Islet of Langerhans (tissue), 1 donor: ENCODE data around the gene FCRLA.
"Not testable (repeated sequence)": the region's sequence is repeated elsewhere in the genome, so short reads cannot be mapped to it uniquely, and the experiment has no call there.

ENCODE experiments used
- FAIRE-seq: peaks from one replicate; lab custom pipeline; 2011; peaks lifted over from hg19 to GRCh38; lab: Jason Lieb, UNC

The FCRLA gene

DNA sequence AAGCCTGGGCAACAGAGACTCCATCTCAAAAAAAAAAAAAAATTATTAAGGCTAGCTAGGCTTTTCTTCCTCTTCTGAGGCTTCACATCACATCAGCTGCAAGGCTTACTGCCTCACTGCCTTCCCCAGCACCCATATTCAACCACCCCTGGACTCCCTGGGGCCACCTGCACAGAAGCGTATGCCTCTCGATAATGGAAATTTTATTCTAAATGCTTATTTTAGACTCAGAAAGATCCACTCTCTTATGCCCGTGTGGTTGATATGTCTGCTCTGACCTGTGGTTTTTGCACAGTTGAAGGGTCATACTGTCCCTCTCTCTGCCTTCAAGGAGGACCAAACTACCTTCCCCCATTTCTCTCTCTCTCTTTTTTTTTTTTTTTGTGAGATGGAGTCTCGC, 1.5 kb upstream of the FCRLA start:
- no peak for FAIRE-seq

GRCh38 chr1:161706113-161706481, 932 bp upstream of the FCRLA start:
- no peak for FAIRE-seq

DNA sequence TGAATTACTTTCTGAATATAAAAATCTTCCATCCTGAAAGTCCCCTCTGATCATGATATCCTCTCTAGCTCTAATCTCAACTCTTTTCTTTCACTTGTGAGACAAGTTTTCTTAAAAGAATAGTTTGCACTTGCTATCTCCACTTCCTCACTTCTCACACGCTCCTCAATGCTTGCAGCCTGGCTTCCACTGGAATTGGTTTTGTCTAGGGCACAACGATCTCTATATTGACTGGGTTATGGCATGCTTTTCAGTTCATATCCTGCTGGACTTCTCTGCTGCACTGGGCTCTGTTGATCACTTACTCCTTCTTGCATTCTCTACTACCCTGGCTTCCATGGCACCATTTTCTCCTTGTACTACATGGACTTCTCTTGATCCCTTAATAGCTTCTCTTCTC, 474 bp downstream of the FCRLA start:
- FAIRE-seq = no peak

DNA sequence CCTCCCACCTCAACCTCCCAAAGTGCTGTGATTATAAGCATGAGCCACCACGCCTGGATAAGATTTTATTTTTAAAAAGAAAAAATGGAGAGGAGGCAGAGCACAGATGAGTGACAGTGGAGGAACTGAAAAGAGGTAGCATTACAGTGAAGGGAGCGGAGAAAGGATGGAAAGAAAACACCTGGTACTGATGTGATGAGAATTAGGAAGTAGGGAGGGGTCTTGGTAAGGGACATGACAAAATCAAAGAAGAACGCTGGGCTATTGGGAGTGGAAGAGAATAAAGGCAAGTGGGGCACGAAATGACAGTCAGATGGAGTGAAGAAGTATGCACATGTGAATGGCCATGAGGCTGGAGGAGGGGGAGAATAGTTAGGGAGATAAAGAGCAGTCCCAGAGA, 2.3 kb downstream of the FCRLA start:
- no peak for FAIRE-seq

GRCh38 chr1:161710560-161710959, 3.5 kb downstream of the FCRLA start:
- no peak for FAIRE-seq

- no peak for FAIRE-seq
Measured at GRCh38 chr1:161718559-161719324, 11.7 kb downstream of the FCRLA start.

DNA sequence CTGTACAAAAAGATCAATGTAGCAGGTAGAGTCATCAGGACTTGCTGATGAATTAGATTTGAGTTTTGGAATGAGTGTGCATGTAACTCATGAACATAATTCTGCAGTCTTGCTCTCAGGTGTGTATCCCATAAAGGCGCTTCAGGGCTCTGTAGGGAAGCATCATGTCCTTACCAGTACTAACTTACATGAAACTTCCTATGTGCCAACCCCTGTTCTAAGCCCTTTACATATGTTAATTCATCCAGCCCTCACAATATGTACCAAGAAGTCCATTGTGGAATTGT, 12.2 kb downstream of the FCRLA start:
- FAIRE-seq = no peak

GRCh38 chr1:161720422-161720821, 13.4 kb downstream of the FCRLA start:
- FAIRE-seq = no peak

DNA sequence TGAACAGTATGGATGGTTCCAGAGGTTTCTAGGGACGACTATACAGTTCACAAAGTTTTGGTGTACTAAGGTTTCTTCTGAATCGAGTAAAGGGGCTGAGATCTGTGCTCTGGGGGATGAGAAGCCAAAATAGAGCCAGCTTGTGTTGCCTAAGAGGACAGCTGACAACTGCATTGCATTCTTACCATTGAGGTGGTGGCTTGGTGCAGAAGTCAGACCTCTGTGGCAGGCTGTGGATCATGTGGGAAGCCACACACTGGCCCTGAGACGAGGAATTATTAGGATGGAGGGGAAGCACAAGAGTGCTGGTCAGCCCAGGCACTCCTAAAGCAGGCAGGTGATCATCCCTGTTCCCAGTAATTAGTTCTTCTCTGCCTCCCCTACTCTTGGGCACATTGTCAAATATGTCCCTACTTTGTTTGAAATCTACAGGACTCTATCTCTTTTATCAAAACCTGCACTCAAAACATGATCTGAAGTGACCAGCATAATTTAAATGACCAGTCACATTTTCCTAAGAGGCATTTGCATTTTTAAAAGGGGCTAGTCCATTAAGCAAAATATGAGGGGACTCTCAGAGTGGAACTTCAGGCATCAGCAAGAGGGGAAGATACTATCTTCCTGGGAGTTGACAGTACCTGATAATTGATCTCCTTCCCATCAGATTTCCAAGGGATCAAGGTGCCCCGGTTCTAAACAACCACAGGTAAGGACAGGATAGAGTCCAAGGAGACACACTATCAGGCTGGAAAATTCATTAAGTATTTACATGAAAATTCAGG, 14.1 kb downstream of the FCRLA start, which contains the start of gene FCRLB:
Gene FCRLB, plus strand, starts transcription at position 589 of the 782 bp plus-strand sequence. CDS start 1,129 bp downstream, outside the sequence.
- FAIRE-seq = no peak

GRCh38 chr1:161721738-161722343, 14.8 kb downstream of the FCRLA start:
- FAIRE-seq = no peak

GRCh38 chr1:161722406-161722805, 15.4 kb downstream of the FCRLA start:
- no peak for FAIRE-seq

GRCh38 chr1:161723459-161724141, 16.6 kb downstream of the FCRLA start:
- no peak for FAIRE-seq

- not testable (repeated sequence) for FAIRE-seq
Measured at GRCh38 chr1:161725258-161725907, 18.4 kb downstream of the FCRLA start.

GRCh38 chr1:161725908-161726472, 19.0 kb downstream of the FCRLA start:
- FAIRE-seq = no peak

GRCh38 chr1:161726473-161727255, 19.6 kb downstream of the FCRLA start:
- no peak for FAIRE-seq

GRCh38 chr1:161727256-161727924, 20.4 kb downstream of the FCRLA start:
- no peak for FAIRE-seq

DNA sequence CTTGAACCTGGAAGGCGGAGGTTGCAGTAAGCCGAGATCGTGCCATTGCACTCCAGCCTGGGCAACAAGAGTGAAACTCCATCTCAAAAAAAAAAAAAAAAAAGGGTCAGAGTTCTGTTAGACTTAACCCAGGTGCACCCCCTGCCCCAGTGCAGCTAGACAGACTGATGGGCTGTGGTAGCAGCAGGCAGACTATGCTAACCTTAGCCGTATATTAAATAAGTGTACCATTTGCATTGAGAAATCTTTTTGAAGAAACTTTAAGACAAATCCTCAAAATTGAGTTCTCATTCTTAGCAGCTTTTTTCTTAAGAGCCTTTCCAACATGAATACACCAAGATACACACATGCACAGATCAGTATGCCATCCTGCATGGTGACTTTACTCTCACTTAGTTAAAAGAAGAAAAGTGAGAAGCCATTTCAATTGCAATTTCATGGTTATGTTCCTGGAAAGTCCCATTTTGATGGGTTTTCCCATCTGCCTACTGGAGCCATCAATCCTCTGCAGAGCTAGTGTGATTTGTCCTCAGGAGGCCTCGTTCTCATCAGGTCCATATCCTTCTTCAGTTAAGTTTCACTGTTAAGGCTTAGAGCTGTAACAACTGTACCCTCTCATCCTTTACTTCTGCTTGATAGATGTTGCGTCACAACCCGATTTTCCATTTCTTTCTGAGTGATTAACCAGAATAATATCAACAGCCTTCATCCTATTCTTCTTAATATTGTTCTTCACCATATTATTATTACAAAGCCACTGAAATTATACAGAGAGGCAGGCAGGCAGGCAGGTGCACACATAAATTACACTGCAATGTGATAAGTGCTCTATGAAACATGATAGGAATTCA, 21.6 kb downstream of the FCRLA start:
- FAIRE-seq = no peak

- no peak for FAIRE-seq
Measured at GRCh38 chr1:161730050-161730564, 23.1 kb downstream of the FCRLA start.

DNA sequence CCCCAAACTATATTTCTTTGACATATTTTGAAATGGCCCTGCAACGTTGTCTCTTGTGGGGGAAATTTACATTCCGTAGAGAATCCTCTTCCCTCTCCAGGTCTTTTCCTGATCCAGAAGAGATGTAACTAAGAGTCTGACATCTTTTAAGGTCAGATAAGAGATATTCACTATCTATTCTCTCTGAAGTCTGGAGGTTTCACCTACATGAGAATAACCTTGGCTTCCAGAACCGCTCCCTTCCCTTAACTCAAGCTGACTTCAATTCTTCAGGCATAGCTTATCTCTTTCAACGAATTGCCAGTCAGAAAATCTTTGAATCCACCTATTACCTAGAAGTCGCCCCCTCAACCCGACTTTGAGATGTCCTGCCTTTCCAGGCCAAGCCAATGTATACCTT, 24.2 kb downstream of the FCRLA start:
- FAIRE-seq = no peak
